Astrocyte of the spinal cord (primary cell): Measurements from ENCODE around the gene NOL8.

ENCODE experiments used
- DNase-seq: peaks from one replicate; pipeline ENCODE4 v3.0.0; 2011; ENCODE audit warnings: low read depth, low spot score
- H3K4me3 ChIP-seq: 2 replicates; pipeline ENCODE4 v1.5.1; 2011; ENCODE audit warnings: low read depth, mild to moderate bottlenecking, low read length, moderate library complexity
- CTCF ChIP-seq: IDR thresholded peaks from 2 replicates; pipeline ENCODE4 v1.5.1; 2012; ENCODE audit warnings: low read depth, mild to moderate bottlenecking, low read length, inconsistent platforms
- in situ Hi-C: cut with HindIII; loops from 2 replicates; pipeline ENCODE4 v1.10.0; 2017; ENCODE audit warnings: low sequenced_read_pairs

NOL8 gene

GRCh38 chr9:92332577-92333281 lies 7.6 kb upstream of the NOL8 start:
- no peak overlapping the region for H3K4me3 ChIP-seq
- DNase-seq = peak; percentile 57
- in situ Hi-C loops = no loop called here
- no peak for TF ChIP-seq CTCF

GRCh38 chr9:92328225-92328624 lies 3.1 kb upstream of the NOL8 start:
- TF ChIP-seq CTCF = peak; percentile 39
- peak; percentile 68 for DNase-seq
- in situ Hi-C loops = no loop called here
- no peak overlapping the region for H3K4me3 ChIP-seq

- no peak for TF ChIP-seq CTCF
- in situ Hi-C loops = no loop called here
- DNase-seq = no peak
- no peak overlapping the region for H3K4me3 ChIP-seq
These were observed 2.2 kb upstream of the NOL8 start for GRCh38 chr9:92327283-92327850.

GRCh38 chr9:92325991-92326500 lies 896 bp upstream of the NOL8 start:
- TF ChIP-seq CTCF = no peak
- DNase-seq = no peak
- in situ Hi-C loops = no loop called here
- peak overlapping the region; percentile 79 for H3K4me3 ChIP-seq

- TF ChIP-seq CTCF = no peak
- no peak for DNase-seq
- in situ Hi-C loops = no loop called here
- peak overlapping the region; percentile 79 for H3K4me3 ChIP-seq
These were observed 271 bp downstream of the NOL8 start for GRCh38 chr9:92324889-92325268.

GRCh38 chr9:92324431-92324830 lies 719 bp downstream of the NOL8 start:
- in situ Hi-C loops = no loop called here
- no peak for DNase-seq

More at GRCh38 chr9:92324431-92324830, 719 bp downstream of the NOL8 start:
- peak overlapping the region; percentile 79 for H3K4me3 ChIP-seq
- no peak for TF ChIP-seq CTCF
